ENCODE results near the gene CAPN10. TPM values are rescaled to one million over a fixed set of nuclear protein-coding genes. Genes with fewer than 3 reads are reported as not detected.

The CAPN10 gene
- total RNA-seq, 1 experiment from 2014 or later, result 47.4 TPM

- DNase-seq, result no peak
- peaks cover 15 to 18% of the 10 kb centered on the region in 2 experiments for H3K9me3 Mint-ChIP-seq
- H2AK5ac ChIP-seq (ENCODE audit: insufficient read length, low read length), result no peak overlapping the region
Observed at GRCh38 chr2:240628507-240628807, 41.9 kb downstream of the CAPN10 start.

More at GRCh38 chr2:240628507-240628807, 41.9 kb downstream of the CAPN10 start:
- no peak overlapping the region for H3K4ac ChIP-seq (ENCODE audit: low read depth, low read length)
- H3K4me2 ChIP-seq (ENCODE audit: insufficient read depth, insufficient read length, low read length), result no peak overlapping the region
- Mint-ChIP-seq H3K36me3 (ENCODE audit: insufficient read depth in 1 of 3, low read depth in 3 of 3) (peaks cover 0 to 7% (median 0%) of the 10 kb centered on the region in 3 experiments; a peak in 2 of 7 replicates), H3K4me3 (no peak overlapping the region), H3K4me1 (peaks cover 0 to 9% of the 10 kb centered on the region in 2 experiments; a peak in 2 of 4 replicates), H3K27me3 (ENCODE audit: low read depth) (peaks cover 8% of the 10 kb centered on the region; the same call in 1 of the 2 replicates), H3K27ac (no peak overlapping the region)
- no peak overlapping the region for H2BK120ac ChIP-seq (ENCODE audit: low read depth, low read length, poor library complexity, severe bottlenecking)
- H4K8ac ChIP-seq (replicated peaks; ENCODE audit: insufficient read length, low read depth, low read length), result no peak overlapping the region
- H3K23me2 ChIP-seq (ENCODE audit: insufficient read length, low read depth, low read length, poor library complexity, severe bottlenecking), result no peaks in the 10 kb centered on the region
- no CpG with 5 or more reads among the region's 7 CpGs for WGBS (ENCODE audit: extremely low coverage, insufficient read length, low lambda C conversion rate)
- H3K9me3 ChIP-seq (ENCODE audit: control insufficient read depth, low read depth, low read length), result peaks cover under 1% of the 10 kb centered on the region
- H3K79me1 ChIP-seq (ENCODE audit: insufficient read depth, low read depth, low read length, poor library complexity, severe bottlenecking), result no peaks in the 10 kb centered on the region
- no peak for TF ChIP-seq CTCF (conservative IDR thresholded peaks at IDR 0.05)
- H2AFZ ChIP-seq (ENCODE audit: low read length), result no peak overlapping the region
- no peaks in the 10 kb centered on the region for H4K20me1 ChIP-seq (ENCODE audit: control insufficient read depth, insufficient read depth, insufficient read length)
- no peak overlapping the region for H3K27ac ChIP-seq (ENCODE audit: insufficient read length, low read depth, low read length)
- H2BK5ac ChIP-seq (ENCODE audit: insufficient read length, low read length), result no peak overlapping the region
- no peak overlapping the region for H3K23ac ChIP-seq (ENCODE audit: insufficient read length, low read depth, low read length)
- no peak overlapping the region for H4K5ac ChIP-seq (ENCODE audit: insufficient read length, low read depth, low read length)
- H2BK20ac ChIP-seq (ENCODE audit: low read depth, low read length, poor library complexity, severe bottlenecking), result no peak overlapping the region
- no peaks in the 10 kb centered on the region for H3K4me1 ChIP-seq (ENCODE audit: insufficient read depth, low read length)
- no peak overlapping the region for H2BK12ac ChIP-seq (ENCODE audit: insufficient read length, low read depth, low read length)
- no peak overlapping the region for H2BK15ac ChIP-seq (ENCODE audit: low read depth, low read length)
- no peak overlapping the region for H3T11ph ChIP-seq (ENCODE audit: low read length)
- no peak overlapping the region for H3K14ac ChIP-seq (ENCODE audit: insufficient read depth, low read length)
- H3K56ac ChIP-seq (ENCODE audit: insufficient read length, low read depth, low read length), result no peak overlapping the region
- no peaks in the 10 kb centered on the region; the same call in 1 of the 2 replicates for H3K27me3 ChIP-seq (ENCODE audit: insufficient read depth, low read length)
- no peak overlapping the region for H3K9ac ChIP-seq (ENCODE audit: extremely low read depth, insufficient read length, low read length)
- no peaks in the 10 kb centered on the region for H3K79me2 ChIP-seq (ENCODE audit: insufficient read depth, low read length)
- no peak overlapping the region for H4K91ac ChIP-seq (ENCODE audit: insufficient read length, low read depth, low read length)
- no peak overlapping the region for H3K18ac ChIP-seq (ENCODE audit: insufficient read length, low read depth, low read length)
